Measurements from ENCODE around the gene EIF4E.
A peak's percentile ranks its signal among the peaks of the same experiment; 100 is the strongest.
"Not testable (repeated sequence)": the region's sequence is repeated elsewhere in the genome, so short reads cannot be mapped to it uniquely, and the experiment has no call there.

Gene EIF4E

GRCh38 chr4:98899277-98899676 lies 29.7 kb downstream of the EIF4E start:
- TF ChIP-seq CTCF (conservative IDR thresholded peaks at IDR 0.05; ENCODE audit: low read length) = no peak
- H3K4me3 ChIP-seq (ENCODE audit: low read length) = no peak overlapping the region
- DNase-seq (ENCODE audit: low read depth) = no peak

GRCh38 chr4:98891478-98892337 lies 37.2 kb downstream of the EIF4E start:
- TF ChIP-seq CTCF (conservative IDR thresholded peaks at IDR 0.05; ENCODE audit: low read length) = no peak
- H3K4me3 ChIP-seq (ENCODE audit: low read length) = no peak overlapping the region
- no peak for DNase-seq (ENCODE audit: low read depth)

- TF ChIP-seq CTCF (conservative IDR thresholded peaks at IDR 0.05; ENCODE audit: low read length) = no peak
- H3K4me3 ChIP-seq (ENCODE audit: low read length) = no peak overlapping the region
- DNase-seq (ENCODE audit: low read depth) = no peak
Observed at GRCh38 chr4:98890702-98891455, 38.1 kb downstream of the EIF4E start.

GRCh38 chr4:98887145-98887544 lies 41.8 kb downstream of the EIF4E start:
- no peak for DNase-seq (ENCODE audit: low read depth)
- no peak overlapping the region for H3K4me3 ChIP-seq (ENCODE audit: low read length)
- no peak for TF ChIP-seq CTCF (conservative IDR thresholded peaks at IDR 0.05; ENCODE audit: low read length)

- H3K4me3 ChIP-seq (ENCODE audit: low read length); DNase-seq (ENCODE audit: low read depth): not testable (repeated sequence)
Observed at GRCh38 chr4:98886382-98886781, 42.6 kb downstream of the EIF4E start.

- H3K4me3 ChIP-seq (ENCODE audit: low read length); DNase-seq (ENCODE audit: low read depth): not testable (repeated sequence)
Observed at GRCh38 chr4:98880884-98881283, 48.0 kb downstream of the EIF4E start.

GRCh38 chr4:98879515-98879914 lies 49.4 kb downstream of the EIF4E start:
- no peak for DNase-seq (ENCODE audit: low read depth)
- H3K4me3 ChIP-seq (ENCODE audit: low read length) = no peak overlapping the region
- TF ChIP-seq CTCF (conservative IDR thresholded peaks at IDR 0.05; ENCODE audit: low read length) = no peak

- DNase-seq (ENCODE audit: low read depth) = peak; percentile 45
- H3K4me3 ChIP-seq (ENCODE audit: low read length) = no peak overlapping the region
- TF ChIP-seq CTCF (conservative IDR thresholded peaks at IDR 0.05; ENCODE audit: low read length) = no peak
Observed at GRCh38 chr4:98873059-98873458, 55.9 kb downstream of the EIF4E start.

GRCh38 chr4:98872120-98872906 lies 56.6 kb downstream of the EIF4E start:
- H3K4me3 ChIP-seq (ENCODE audit: low read length); DNase-seq (ENCODE audit: low read depth): not testable (repeated sequence)

Measured in AG10803 (cell line).